Measurements from ENCODE around the gene CFAP52.
A peak's percentile ranks its signal among the peaks of the same experiment; 100 is the strongest.
"Not testable (repeated sequence)": the region's sequence is repeated elsewhere in the genome, so short reads cannot be mapped to it uniquely, and the experiment has no call there.

CFAP52 gene, protein sequence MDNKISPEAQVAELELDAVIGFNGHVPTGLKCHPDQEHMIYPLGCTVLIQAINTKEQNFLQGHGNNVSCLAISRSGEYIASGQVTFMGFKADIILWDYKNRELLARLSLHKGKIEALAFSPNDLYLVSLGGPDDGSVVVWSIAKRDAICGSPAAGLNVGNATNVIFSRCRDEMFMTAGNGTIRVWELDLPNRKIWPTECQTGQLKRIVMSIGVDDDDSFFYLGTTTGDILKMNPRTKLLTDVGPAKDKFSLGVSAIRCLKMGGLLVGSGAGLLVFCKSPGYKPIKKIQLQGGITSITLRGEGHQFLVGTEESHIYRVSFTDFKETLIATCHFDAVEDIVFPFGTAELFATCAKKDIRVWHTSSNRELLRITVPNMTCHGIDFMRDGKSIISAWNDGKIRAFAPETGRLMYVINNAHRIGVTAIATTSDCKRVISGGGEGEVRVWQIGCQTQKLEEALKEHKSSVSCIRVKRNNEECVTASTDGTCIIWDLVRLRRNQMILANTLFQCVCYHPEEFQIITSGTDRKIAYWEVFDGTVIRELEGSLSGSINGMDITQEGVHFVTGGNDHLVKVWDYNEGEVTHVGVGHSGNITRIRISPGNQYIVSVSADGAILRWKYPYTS

DNA sequence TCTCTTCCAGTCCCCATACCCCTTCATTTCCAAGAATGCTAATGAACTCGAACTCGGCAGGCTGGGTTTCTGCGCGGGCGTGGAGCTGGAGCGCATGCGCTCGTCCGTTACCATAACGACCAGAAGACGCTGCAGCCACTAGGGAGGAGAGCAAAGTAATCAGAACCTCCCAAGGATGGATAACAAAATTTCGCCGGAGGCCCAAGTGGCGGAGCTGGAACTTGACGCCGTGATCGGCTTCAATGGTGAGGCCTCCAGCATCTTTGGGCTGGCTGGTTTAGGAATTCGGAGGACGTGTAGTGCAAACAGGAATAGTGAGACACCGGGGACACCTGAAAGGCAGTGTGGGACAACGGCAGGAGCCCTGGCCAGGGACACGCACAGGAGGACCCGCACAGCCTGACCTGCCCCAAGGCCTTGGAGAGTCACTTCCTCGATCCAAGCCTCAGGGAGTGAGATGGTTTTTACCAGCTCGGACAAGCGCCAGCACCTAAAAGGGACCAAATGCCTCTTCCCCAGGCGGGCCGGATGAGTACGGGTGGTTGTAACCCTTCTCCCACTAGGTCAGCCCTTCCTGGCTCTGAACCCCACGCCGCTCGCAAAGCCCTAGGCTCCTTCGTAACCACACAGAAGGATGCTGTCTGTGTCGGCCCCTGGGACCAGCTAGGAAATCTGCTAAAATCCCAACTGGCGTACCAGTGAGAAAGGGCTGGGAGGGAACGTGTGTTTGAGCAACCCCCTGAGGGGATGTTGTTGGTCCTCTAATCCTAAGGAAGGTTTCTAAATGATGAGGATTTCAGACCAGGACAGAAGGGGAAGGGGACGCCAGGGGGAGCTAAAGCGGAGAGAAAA is at the start of gene CFAP52:
Gene CFAP52, plus strand, starts transcription at position 122 of the 852 bp plus-strand sequence. Its CDS starts 54 bp downstream, at position 176.
- DNase-seq (ENCODE audit: low spot score), result peak; percentile 74

DNA sequence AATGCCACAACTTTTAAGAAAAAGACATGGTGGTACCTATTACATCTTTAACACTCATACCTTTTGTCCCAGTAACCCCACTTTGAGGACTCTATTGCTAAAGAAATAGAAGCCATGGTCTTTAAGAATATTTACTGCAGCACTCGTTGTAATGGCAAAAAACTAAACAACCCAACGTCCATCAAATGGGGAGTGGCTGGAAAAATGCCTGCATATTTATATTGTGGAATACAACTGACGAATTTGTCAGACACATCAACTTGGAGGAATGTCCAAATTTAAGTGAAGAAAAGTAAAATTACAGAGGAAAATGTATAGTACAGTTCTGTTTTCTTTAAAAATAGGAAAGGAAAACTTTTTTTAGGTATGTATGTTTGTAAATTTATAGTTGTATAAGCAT is 48.7 kb upstream of the CFAP52 start:
- DNase-seq (ENCODE audit: low spot score), result no peak

DNA sequence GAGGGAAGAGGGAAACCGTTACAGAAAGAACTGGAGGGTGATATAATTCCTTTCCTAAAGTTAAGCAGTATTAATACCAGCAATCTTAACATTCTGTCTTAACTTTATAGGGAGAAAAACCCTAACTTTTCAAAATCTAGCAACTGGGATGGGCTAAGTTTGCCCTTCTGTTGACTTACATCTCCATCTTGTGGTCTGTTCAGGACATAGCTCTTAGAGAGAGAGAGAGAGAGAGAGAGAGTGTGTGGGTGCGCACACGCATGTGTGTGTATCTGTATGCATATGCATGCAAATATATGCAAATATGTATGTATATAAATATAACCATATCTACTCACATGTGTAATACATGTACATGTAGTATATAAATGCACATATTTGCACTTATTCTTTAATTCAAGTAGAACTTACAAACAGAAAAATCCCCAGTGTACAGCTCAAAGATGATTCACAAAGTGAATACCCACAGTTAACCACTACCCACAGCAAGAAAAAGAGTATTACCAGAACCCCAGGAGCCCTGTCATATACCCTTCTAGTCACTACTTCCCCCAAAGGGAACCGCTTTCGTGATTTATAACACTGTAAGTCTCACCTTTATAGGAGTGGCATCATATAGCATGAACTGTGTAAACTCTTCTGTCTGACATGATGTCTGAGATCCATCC is 47.3 kb upstream of the CFAP52 start:
- no peak for DNase-seq (ENCODE audit: low spot score)

DNA sequence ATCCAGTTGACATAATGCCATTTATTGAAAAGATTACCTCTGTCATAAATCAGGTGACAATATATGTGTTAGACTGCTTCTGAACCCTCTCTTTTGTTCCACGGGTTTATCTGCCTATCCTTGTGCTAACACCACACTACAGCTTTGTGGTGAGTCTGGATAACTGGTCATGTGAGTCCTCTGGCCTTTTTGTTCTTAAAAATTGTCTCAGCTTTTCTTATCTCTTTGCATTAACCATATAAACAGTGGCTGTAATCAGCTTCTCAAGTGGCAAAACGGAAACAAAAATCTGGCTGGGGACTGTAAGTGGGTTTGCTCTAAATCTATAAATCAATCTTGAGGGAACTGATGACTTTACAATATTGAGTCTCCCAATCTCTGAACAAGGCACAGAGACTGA is 45.4 kb upstream of the CFAP52 start:
- no peak for DNase-seq (ENCODE audit: low spot score)

DNA sequence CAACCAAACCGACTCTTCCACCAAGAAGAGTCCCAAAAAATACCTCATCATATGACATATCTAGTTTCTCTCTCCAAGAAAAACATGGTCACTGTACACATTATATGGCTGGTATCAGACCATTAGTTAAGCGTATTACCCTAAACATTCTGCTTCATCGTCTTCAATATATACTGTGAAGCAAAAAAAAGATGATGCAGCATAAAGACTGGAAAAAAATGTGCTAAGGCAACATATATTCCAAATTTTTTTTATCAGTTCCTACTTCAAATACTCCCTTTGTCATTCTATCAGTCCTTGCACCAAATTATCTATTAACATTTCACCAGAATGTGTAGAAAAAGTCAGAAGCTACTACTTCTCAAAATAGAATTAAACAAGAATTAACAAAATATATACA is 43.7 kb upstream of the CFAP52 start:
- DNase-seq (ENCODE audit: low spot score), result no peak

DNA sequence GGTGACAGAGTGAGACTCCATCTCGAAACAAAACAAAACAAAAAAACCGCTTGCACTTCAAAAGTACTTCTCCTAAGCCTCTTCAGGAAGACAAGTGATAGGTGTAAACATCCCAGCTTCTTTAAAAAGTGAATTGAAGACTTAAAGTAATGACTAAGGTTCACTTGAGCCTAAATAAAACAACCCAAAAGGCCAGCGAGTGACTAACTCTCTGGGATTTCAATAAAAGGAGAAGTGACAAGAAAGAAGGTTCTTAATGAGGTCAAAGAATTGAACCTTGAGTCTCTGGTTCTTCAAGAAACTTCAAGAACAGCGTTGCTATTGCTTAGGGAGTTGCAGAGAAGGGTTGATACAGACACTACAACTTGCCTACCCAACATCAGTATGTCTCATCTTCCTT is 43.0 kb upstream of the CFAP52 start:
- no peak for DNase-seq (ENCODE audit: low spot score)

DNA sequence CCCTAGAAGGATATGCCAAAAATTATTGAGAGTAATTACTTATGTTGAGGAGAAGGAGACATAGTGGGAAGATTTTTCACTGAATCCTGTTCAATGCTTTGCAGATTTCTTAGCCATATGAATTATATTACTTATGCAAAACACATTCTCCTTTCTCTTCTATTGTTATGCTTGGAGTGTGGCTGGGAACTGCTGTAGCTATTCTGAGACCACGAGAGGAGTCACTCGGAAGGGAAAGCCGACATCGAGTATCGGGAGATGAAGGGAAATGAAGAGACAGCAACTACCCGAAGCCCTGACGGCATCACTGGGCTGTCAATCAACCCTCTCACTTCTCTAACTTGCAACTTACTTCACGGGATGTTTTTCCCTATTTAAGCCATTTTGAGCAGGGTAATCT is 40.4 kb upstream of the CFAP52 start:
- DNase-seq (ENCODE audit: low spot score), result no peak

DNA sequence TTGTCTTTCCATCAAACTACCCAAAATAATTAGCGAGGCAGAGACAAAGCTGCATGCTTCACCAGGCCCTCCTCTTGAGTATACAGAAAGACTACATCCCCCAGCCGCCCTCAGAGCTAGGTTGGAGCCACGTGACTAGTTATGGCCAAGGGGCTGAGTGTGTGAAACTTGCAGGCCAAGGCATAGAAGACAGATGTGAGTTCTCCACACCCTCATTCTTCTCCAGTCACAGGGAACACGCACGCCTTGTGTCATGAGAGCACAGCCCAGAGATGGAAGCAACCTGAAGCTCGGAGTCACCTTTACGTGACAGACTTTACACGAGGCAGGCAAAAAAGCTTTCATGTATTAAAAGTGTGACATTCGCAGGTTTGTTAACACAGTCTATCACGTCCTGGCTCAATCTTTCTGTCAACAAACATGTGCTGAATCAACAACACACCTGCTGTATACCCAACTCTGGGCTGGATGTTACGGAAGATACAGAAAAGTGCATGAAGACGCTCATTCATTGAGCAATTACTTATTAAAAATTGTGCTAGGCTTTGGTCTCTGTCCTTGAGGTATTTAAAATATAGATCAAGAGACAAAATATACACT is 39.2 kb upstream of the CFAP52 start:
- no peak for DNase-seq (ENCODE audit: low spot score)

DNA sequence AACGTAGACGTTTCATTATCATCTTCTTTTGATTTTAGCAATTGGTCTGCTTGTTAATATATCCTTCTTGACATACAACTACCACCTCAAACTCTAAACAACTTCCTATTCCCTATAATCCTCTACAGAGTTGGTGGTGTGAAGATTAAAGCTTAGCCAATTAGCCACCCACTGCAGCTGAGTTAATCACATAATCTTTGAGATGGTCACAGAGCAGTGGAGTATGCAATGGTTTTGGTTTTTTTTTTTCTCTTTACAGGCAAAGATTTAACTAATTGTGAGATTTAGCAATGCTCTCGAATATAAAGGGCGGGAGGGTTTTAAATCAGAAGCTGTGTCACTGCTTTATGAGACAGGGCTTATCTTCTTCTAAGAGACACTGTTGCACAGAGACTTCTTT is 37.8 kb upstream of the CFAP52 start:
- DNase-seq (ENCODE audit: low spot score), result no peak

DNA sequence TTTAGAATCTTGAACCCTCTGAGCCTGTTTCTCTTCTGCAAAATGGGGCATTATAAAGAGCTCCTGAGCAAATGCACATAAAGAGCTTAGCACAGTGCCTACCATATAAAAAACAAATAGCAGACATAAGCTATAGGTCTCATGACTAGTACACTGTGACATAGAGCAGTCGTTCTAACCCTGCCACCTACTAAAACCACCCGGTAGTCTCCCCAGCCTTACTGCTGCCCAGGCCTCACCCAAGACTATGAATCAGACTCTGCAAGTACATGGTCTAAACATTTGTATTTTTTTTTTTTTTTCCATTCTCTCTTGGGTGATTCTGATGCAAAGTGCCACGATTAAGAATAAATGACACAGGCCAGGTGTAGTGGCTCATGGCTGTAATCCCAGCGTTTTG is 34.7 kb upstream of the CFAP52 start:
- no peak for DNase-seq (ENCODE audit: low spot score)

DNA sequence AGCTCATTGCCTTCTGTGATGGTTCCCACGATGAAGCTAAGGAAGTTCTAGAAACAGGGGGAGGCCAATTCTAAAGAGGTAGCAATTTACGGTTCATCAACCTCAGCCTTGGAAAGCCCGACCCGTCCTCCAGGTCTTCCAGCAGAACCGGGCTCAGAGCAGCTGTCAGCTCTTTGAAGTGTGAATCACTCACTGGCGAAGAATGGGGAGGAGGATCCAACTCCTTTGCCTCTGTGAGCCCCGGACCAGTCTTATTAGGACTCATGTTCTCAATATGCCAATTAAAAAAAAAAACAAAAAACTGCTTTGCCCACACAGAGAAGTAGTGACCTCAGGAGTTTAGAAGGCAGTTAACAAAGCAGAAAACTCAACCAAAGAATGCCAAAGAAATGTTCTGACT is 32.2 kb upstream of the CFAP52 start:
- no peak for DNase-seq (ENCODE audit: low spot score)

DNA sequence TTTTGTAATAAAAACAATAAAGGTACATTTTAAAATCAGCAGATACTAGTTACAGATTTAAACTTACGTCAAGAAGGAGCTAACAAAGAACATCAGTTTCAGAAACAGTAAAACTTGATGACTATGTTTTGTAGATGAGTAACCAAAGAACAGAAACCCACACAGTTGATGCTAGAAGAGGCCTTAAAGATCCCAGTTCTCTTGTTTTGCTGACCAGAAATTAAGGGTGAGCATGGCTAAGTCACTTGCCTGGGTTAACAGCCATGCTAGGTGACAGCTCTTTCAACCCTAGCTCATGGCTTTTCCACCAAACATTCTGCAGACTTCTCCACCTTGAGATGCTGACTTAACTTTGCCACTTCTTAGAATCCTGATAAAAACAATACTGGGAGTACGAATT is 27.2 kb upstream of the CFAP52 start:
- no peak for DNase-seq (ENCODE audit: low spot score)

DNA sequence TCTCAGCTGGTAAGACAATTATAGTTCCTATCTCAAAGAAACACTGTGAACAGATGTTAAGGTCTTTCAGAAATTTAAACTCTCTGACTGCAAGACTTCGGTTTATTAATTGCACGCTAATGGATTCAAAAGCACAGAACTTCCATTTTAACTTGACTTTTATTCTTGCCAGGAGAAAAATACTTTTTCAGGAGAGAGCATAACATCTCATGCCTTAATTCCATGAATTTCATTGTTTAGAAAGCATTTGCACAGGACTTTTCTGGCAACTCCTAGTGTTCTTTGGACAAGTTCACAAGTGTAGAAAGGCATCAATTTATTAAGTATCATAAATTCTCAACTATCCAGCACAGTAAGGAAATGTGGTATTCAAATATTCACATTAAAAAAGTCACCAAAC is 23.3 kb upstream of the CFAP52 start:
- no peak for DNase-seq (ENCODE audit: low spot score)

DNA sequence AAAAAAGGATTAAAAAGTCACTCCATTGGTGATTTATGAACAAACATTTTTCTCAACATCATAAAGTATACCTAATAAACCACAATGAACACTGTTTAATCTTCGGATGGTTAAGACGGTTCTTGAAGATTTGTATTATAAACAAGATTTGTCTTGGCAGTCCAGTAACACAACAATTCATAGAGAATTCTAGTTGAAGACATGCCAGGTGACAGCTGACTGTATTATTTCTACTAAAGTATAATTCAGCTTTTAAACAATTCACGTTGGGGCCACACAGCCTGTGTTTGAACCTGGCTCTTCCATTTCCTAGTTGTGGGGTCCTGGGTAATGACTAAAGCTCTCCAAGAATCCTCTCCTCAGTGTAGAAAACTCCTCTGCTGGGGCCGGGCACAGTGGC is 22.8 kb upstream of the CFAP52 start:
- DNase-seq (ENCODE audit: low spot score), result no peak

DNA sequence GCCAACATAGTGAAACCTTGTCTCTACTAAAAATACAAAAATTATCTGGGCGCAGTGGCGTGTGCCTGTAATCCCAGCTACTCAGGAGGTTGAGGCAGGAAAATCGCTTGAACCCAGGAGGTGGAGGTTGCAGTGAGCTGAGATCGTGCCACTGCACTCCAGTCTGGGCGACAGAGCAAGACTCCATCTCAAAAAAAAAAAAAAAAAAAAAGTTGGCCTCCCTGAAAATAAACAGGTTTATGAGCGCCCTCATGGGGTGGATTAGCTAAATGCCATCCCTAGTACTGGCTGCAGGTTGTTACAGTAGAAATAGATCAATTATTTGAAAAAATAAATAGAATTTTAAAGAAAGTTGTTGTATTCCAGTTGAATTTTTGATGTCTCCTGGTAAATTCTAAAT is 21.7 kb upstream of the CFAP52 start:
- DNase-seq (ENCODE audit: low spot score), result peak; percentile 43

DNA sequence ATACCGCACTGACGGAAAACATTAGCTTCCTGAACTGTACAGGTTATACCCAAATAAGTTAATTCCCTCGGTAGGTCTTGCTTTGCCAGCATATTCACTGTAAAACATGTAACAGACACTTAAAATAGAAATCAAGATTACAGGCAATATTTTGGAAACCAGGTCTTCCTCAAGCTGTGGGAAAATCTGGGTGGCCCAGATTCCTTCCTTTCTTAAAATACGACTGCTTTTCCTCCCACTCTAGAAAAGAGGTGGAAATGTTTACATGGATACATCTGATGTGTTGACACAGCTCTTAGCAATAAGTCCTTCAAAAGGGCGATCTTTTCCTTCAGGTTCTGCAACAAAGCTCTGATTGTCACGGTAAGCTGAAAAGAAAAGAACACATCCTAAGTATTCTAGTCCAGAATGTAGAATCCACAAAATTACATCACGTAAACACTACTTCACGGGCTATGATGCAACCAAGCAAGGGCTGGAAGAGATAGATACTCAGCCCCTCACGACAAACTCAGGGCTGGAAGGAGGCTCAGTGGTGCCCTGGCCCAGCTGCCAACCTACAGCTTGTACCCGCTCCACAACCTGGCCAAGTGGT is 19.2 kb upstream of the CFAP52 start:
- no peak for DNase-seq (ENCODE audit: low spot score)

DNA sequence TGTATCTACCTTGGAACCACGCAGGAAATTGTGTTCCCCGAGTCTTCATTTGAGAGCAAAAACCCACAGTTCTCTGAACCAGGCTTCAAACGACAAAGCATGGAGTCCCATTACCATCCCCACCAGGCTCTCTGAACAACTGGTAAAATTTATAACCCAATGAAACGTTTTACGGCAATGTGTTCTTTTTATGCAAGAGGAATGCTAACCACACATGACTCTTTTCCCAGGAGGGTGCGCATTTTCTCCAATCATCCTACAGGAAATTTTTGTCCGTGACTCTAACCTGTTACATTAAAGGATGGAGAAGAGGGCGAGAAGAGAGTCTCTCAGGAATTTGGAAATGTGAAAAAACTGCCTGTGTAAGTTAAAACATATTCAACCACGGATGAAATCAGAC is 18.6 kb upstream of the CFAP52 start:
- DNase-seq (ENCODE audit: low spot score), result no peak

DNA sequence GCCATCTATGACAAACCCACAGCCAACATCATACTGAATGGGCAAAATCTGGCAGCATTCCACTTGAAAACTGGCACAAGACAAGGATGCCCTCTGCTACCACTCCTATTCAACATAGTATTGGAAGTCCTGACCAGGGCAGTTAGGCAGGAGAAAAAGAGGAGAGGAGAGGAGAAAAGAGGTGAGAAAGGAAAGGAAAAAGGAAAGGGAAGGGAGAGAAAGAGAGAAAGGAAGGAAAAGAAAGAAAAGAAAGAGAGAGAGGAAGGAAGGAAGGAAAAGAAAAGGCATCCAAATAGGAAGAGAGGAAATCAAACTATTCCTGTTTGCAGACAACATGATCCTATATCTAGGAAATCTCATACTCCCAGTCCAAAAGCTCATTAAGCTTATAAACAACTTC is 12.3 kb upstream of the CFAP52 start:
- no peak for DNase-seq (ENCODE audit: low spot score)

DNA sequence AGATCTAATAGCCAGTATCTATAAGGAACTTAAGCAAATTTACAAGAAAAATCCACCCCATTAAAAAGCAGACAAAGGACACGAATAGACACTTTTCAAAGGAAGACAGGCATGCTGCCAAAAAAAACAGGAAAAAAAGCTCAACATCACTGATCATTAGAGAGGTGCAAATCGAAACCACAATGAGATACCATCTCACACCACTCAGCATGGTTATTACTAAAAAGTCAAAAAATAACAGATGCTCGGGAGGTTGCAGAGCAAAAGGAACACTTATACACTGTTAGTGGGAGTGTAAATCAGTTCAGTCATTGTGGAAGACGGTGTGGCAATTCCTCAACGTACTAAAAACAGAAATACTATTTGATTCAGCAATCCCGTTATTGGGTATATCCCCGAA is 10.4 kb upstream of the CFAP52 start:
- no peak for DNase-seq (ENCODE audit: low spot score)

DNA sequence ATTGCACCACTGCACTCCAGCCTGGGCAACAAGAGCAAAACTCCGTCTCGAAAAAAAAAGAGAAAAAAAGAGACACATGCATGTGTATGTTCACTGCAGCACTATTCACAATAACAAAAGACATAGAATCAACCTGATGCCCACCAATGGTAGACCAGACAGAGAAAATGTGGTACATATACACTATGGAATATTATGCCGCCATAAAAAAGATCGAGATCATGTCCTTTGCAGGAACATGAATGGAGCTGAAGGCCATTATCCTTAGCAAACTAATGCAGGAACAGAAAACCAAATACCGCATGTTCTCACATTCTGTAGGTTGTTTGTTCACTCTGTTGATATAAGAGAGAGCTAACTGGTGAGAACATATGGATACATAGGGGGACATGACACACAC is 9.7 kb upstream of the CFAP52 start:
- not testable (repeated sequence) for DNase-seq (ENCODE audit: low spot score)

DNA sequence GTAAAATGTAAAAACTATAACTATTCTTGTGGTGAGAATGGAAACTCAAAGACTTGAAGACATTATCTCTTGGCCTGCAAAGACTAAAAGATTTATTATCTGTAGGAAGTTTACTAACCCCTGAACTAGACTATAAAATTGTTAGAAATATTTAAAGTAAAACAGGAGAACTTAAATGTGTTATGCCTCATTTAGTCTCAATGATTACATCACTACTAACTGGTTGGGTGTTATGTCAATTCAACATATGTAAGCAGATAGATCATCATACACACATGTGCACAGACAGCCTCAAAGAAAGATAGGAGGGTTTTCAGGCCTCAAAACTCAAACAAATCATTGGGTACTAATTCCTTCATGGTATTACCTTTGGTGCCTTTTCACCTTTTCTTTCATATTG is 8.4 kb upstream of the CFAP52 start:
- DNase-seq (ENCODE audit: low spot score), result no peak

Measured in germinal center (tissue), 1 donor.